Measurements from ENCODE around the gene CEP85.

DNA sequence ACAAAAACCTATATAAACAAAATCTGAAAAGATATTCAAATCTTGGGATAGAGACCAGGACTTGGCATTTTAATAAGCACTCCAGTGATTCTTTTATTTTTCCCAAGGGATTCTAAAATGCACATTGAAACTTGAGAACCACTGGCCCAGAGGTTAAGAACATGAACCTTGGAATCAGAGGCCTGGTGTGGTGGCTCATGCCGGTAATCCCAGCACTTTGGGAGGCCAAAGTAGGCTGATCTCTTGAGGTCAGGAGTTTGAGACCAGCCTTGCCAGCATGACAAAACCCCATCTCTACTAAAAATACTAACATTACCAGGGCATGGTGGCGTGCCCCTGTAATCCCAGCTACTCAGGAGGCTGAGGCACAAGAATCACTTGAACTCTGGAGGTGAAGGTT lies 12.9 kb upstream of the CEP85 start:
- TF ChIP-seq CTCF (IDR thresholded peaks at IDR 0.05) (no peak), POLR2A (IDR thresholded peaks at IDR 0.05) (no peak)

Data from upper lobe of left lung (tissue), 4 donors.